Measurements from ENCODE around the gene MUSK.

The MUSK gene

DNA sequence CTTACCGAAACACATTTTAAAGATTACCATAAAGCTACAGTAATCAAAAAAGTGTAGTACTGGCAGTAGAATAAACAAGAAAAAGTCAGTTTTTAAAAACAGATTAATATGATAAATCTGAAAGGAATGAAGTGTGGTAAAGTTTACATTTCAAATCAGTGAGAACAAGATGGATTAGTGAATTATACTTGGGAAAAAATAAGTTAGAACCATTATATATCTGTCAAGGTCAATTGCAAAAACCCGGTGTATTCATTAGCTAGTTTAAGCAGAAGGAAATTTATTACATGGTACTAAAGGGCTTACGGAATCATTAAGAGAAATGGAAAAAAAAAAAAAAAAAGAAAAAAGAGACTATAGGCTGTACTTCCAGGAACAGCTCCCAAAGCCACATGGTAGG, 164.3 kb downstream of the MUSK start:
- TF ChIP-seq, protein P1, sequence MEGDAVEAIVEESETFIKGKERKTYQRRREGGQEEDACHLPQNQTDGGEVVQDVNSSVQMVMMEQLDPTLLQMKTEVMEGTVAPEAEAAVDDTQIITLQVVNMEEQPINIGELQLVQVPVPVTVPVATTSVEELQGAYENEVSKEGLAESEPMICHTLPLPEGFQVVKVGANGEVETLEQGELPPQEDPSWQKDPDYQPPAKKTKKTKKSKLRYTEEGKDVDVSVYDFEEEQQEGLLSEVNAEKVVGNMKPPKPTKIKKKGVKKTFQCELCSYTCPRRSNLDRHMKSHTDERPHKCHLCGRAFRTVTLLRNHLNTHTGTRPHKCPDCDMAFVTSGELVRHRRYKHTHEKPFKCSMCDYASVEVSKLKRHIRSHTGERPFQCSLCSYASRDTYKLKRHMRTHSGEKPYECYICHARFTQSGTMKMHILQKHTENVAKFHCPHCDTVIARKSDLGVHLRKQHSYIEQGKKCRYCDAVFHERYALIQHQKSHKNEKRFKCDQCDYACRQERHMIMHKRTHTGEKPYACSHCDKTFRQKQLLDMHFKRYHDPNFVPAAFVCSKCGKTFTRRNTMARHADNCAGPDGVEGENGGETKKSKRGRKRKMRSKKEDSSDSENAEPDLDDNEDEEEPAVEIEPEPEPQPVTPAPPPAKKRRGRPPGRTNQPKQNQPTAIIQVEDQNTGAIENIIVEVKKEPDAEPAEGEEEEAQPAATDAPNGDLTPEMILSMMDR (IDR thresholded peaks at IDR 0.05; ENCODE audit: insufficient read depth, low read length, poor library complexity, severe bottlenecking), result no peak
- no peaks in the 10 kb centered on the region for H3K27me3 ChIP-seq (replicated peaks; ENCODE audit: control insufficient read depth, insufficient read depth, low read length)
- no peak for DNase-seq (ENCODE audit: extremely low read depth, insufficient read length)

DNA sequence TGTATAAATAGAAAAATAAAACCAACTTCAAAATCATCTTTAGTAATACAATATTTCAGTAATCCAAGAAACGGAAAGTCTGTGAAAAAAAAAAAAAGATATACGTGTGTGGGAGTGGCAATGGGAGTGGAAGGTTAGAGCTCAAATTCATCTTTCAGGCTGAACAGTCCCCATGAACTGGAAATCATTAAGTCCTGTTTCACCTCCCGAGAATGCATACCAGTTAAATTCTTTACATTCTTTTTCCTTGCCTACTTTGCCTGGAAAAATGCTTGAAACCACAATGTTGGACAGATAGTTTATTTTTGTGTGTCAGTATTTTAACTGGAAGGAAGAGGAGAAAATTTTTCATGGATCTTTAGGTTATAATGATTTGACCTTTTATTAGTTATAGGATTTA, 166.8 kb downstream of the MUSK start:
- H3K4me3 ChIP-seq (replicated peaks; ENCODE audit: low read depth, low read length), result no peak overlapping the region
- TF ChIP-seq, protein P1 (IDR thresholded peaks at IDR 0.05; ENCODE audit: insufficient read depth, low read length, poor library complexity, severe bottlenecking), result no peak
- DNase-seq (ENCODE audit: extremely low read depth, insufficient read length), result no peak
- no peaks in the 10 kb centered on the region for H3K27me3 ChIP-seq (replicated peaks; ENCODE audit: control insufficient read depth, insufficient read depth, low read length)
- H3K36me3 ChIP-seq (ENCODE audit: control insufficient read depth, insufficient read depth, low read length), result no peaks in the 10 kb centered on the region

More for the DNA sequence above, 164.3 kb downstream of the MUSK start:
- Histone ChIP-seq H3K36me3 (ENCODE audit: control insufficient read depth, insufficient read depth, low read length) (no peaks in the 10 kb centered on the region), H3K4me3 (replicated peaks; ENCODE audit: low read depth, low read length) (no peak overlapping the region)

DNA sequence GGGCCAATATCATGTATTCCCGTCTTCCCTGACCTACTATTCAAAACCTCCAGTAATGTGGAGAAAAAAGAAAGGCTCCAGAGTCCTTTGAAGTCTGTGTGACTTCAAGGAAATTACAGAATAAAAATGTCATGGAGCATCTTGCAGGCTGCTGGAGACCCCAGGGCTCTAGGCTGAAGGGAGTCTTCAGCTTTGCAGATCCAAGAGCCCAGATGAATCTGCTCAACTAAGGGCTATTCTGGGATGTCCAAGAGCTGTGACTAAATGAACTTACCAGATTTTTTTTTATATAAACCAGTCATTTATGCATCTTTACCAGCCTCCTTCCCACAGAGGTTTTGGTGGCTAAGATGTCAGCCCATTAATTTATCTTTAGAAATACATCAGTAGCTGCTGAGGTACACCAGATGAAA, 167.3 kb downstream of the MUSK start:
- no peak overlapping the region for H3K4me3 ChIP-seq (replicated peaks; ENCODE audit: low read depth, low read length)

DNA sequence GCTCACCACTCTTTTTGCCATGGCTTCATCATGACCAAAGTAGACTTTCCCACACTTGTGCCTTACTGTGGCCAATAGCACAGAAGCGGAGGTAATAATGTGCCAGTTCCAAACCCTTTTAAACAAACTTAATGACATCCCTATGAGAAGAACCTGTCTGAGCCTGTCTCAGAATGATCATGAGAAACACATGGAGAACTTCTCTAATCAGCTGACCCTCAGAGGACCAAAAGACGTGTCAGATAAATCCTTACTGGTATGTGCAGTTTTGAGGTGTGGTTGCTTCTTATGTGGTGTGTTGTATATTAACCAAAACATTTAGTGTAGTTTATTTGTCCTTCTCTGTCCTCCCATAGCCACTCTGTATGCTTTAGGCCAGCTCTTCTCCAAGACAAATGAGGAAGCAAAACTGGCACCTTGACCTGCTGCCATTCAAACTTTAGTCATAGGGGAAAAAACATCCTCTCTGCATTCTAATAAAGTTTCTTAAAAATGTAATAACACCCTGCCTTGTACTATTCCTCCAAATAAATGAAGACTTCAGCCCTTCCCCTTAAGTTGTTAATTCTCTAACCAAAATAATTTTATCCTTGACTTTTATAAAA, 168.9 kb downstream of the MUSK start:
- no peaks in the 10 kb centered on the region for H3K27me3 ChIP-seq (replicated peaks; ENCODE audit: control insufficient read depth, insufficient read depth, low read length)
- DNase-seq (ENCODE audit: extremely low read depth, insufficient read length), result no peak
- no peak overlapping the region for H3K4me3 ChIP-seq (replicated peaks; ENCODE audit: low read depth, low read length)
- no peaks in the 10 kb centered on the region for H3K36me3 ChIP-seq (ENCODE audit: control insufficient read depth, insufficient read depth, low read length)
- TF ChIP-seq, protein P1 (IDR thresholded peaks at IDR 0.05; ENCODE audit: insufficient read depth, low read length, poor library complexity, severe bottlenecking), result no peak

More for the DNA sequence above, 167.3 kb downstream of the MUSK start:
- H3K27me3 ChIP-seq (replicated peaks; ENCODE audit: control insufficient read depth, insufficient read depth, low read length), result no peaks in the 10 kb centered on the region
- no peaks in the 10 kb centered on the region for H3K36me3 ChIP-seq (ENCODE audit: control insufficient read depth, insufficient read depth, low read length)
- TF ChIP-seq, protein P1 (IDR thresholded peaks at IDR 0.05; ENCODE audit: insufficient read depth, low read length, poor library complexity, severe bottlenecking), result no peak
- DNase-seq (ENCODE audit: extremely low read depth, insufficient read length), result no peak

DNA sequence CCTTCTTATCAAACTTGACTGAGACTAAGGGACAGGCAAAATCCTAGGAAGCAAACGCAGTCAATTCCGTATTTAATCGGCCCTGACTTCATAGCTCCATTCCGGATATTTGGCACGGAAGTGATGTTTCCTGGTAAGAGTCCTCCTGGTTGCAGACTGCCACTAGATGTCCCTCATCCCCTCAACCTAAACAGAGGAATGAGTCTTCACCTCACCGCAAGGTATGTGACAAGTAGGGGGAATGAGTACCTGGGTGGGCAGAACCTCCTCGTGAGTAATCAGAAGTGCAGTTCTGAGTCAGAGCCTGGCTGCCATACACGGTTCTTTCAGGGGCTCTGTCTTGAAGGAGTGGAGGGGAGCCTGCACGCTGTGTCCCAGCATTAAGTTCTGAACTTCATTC, 173.6 kb downstream of the MUSK start:
- no peak for DNase-seq (ENCODE audit: extremely low read depth, insufficient read length)
- Histone ChIP-seq H3K36me3 (ENCODE audit: control insufficient read depth, insufficient read depth, low read length) (no peaks in the 10 kb centered on the region), H3K4me3 (replicated peaks; ENCODE audit: low read depth, low read length) (no peak overlapping the region), H3K27me3 (replicated peaks; ENCODE audit: control insufficient read depth, insufficient read depth, low read length) (no peaks in the 10 kb centered on the region)
- TF ChIP-seq, protein P1 (IDR thresholded peaks at IDR 0.05; ENCODE audit: insufficient read depth, low read length, poor library complexity, severe bottlenecking), result no peak

DNA sequence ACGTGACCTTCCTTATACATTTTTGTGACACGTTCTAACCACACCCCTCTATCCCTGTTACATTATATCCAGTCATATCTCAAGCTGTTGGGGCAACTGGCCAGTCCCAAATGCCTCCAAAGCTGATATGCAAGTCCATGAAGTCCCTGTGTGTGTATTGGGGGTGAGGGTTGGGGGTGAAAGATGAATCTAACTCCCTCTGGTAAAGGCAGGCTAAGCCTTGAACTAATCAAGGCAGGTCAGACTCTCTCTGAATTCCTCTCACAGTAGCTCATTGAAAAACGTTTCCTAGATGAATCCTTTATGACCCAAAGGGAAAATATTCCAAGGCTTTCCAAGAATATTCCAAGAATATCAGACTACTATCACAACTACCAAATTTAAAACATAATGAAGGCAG, 174.4 kb downstream of the MUSK start:
- no peaks in the 10 kb centered on the region for H3K36me3 ChIP-seq (ENCODE audit: control insufficient read depth, insufficient read depth, low read length)
- no peaks in the 10 kb centered on the region for H3K27me3 ChIP-seq (replicated peaks; ENCODE audit: control insufficient read depth, insufficient read depth, low read length)
- TF ChIP-seq, protein P1 (IDR thresholded peaks at IDR 0.05; ENCODE audit: insufficient read depth, low read length, poor library complexity, severe bottlenecking), result no peak
- DNase-seq (ENCODE audit: extremely low read depth, insufficient read length), result no peak
- H3K4me3 ChIP-seq (replicated peaks; ENCODE audit: low read depth, low read length), result no peak overlapping the region
